Subcutaneous abdominal adipose tissue (tissue), 5 donors: Measurements from ENCODE around the gene CFAP70.

ENCODE experiments used
- H3K27ac ChIP-seq: one replicate; pipeline ENCODE4 v1.7.0; 2013; ENCODE audit warnings: low read depth, mild to moderate bottlenecking, inconsistent platforms, low read length, moderate library complexity
- H3K27me3 ChIP-seq, 5 donors: one replicate each; pipeline ENCODE4 v1.7.0; 2013; ENCODE audit warnings: low read length in 5 of 5, inconsistent platforms in 1 of 5; ENCODE audit not compliant: control insufficient read depth in 5 of 5, insufficient read depth in 4 of 5
- H3K36me3 ChIP-seq, 5 donors: one replicate each; pipeline ENCODE4 v1.7.0; 2013; ENCODE audit warnings: low read length in 5 of 5; ENCODE audit not compliant: control insufficient read depth in 5 of 5, insufficient read depth in 5 of 5
- H3K4me1 ChIP-seq, 5 donors: one replicate each; pipeline ENCODE4 v1.7.0; 2013; ENCODE audit warnings: low read length in 5 of 5, mild to moderate bottlenecking in 3 of 5, moderate library complexity in 1 of 5; ENCODE audit not compliant: control insufficient read depth in 5 of 5, insufficient read depth in 5 of 5
- H3K4me3 ChIP-seq, 5 donors: one replicate each; pipeline ENCODE4 v1.7.0; 2013; ENCODE audit warnings: low read length in 5 of 5, low read depth in 1 of 5
- H3K9ac ChIP-seq, 5 donors: one replicate each; pipeline ENCODE4 v1.7.0; 2013; ENCODE audit warnings: low read length in 5 of 5, mild to moderate bottlenecking in 4 of 5, moderate library complexity in 3 of 5
- H3K9me3 ChIP-seq, 5 donors: one replicate each; pipeline ENCODE4 v1.7.0; 2013; ENCODE audit warnings: low read length in 5 of 5; ENCODE audit not compliant: control insufficient read depth in 5 of 5
- donor health status: healthy.
- donor health status: healthy.
- donor health status: healthy.
- donor health status: healthy.
- donor health status: healthy.

The CFAP70 gene

DNA sequence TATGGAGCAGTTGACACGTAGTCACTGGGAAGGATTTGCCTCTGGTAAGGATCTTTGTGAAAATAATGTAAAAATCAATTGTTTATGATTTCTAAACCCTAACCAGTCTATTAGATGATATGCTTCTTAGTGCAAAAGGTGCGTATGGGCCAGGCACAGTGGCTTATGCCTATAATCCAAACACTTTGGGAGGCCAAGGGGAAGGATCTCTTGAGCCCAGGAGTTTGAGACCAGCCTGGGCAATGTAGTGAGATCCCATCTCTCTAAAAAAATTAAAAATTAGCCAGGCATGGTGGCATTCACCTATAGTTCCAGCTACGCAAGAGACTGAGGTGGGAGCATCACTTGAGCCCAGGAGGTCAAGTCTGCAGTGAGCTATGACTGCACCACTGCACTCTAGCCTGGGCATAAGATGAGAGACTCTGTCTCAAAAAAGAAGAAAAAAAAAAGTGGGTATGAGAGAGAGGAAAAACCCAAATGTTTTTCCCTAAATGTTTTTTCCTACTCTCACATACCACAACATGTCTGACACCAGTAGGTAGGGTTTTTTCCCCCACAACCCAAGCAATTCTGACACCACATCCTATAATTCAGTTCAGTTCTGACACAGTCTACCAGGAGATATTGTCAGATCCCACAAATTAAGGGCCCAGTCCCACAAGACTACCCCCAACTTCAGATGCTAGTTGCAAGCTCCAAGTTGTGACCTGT, 148.1 kb downstream of the CFAP70 start:
- no peak overlapping the region for H3K27ac ChIP-seq
- peaks cover 2 to 23% (median 8%) of the 10 kb centered on the region in 5 donors for H3K4me1 ChIP-seq
- no peaks in the 10 kb centered on the region for H3K27me3 ChIP-seq
- no peak overlapping the region for H3K4me3 ChIP-seq
- H3K9me3 ChIP-seq, result peaks cover 0 to 3% (median 0%) of the 10 kb centered on the region in 5 donors
- peaks cover 0 to 15% (median 9%) of the 10 kb centered on the region in 5 donors for H3K36me3 ChIP-seq
- no peak overlapping the region for H3K9ac ChIP-seq

DNA sequence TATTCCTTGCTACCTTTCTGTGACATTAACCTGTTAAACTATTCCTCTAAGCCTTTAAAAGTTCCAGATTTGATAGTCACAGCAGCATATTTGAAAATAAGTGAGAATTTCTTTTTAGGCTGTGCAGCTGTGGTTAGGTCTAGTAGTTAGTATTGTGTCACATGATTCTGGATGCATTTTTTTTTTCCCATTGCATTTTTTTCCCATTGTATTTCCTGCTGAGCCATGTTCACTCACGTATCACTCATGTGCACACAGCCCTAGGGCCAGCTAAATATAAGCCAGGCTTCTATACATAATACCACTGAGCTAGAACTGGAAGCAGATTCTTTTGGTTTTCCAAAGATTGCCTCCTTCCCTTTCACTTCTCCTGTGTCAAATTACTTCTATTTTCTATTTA, 149.0 kb downstream of the CFAP70 start:
- H3K9ac ChIP-seq, result no peak overlapping the region
- peaks cover 2 to 23% (median 11%) of the 10 kb centered on the region in 5 donors for H3K4me1 ChIP-seq

GRCh38 chr10:73207883-73208282, 150.8 kb downstream of the CFAP70 start:
- Histone ChIP-seq H3K9ac (no peak overlapping the region), H3K9me3 (peaks cover 0 to 3% (median 0%) of the 10 kb centered on the region in 5 donors), H3K36me3 (peaks cover 0 to 15% (median 9%) of the 10 kb centered on the region in 5 donors), H3K27me3 (no peaks in the 10 kb centered on the region), H3K27ac (no peak overlapping the region), H3K4me1 (peaks cover 2 to 23% (median 11%) of the 10 kb centered on the region in 5 donors), H3K4me3 (no peak overlapping the region)

More for the DNA sequence above, 149.0 kb downstream of the CFAP70 start:
- H3K27ac ChIP-seq, result no peak overlapping the region
- no peak overlapping the region for H3K4me3 ChIP-seq
- H3K27me3 ChIP-seq, result no peaks in the 10 kb centered on the region
- peaks cover 0 to 15% (median 9%) of the 10 kb centered on the region in 5 donors for H3K36me3 ChIP-seq
- H3K9me3 ChIP-seq, result peaks cover 0 to 3% (median 0%) of the 10 kb centered on the region in 5 donors

DNA sequence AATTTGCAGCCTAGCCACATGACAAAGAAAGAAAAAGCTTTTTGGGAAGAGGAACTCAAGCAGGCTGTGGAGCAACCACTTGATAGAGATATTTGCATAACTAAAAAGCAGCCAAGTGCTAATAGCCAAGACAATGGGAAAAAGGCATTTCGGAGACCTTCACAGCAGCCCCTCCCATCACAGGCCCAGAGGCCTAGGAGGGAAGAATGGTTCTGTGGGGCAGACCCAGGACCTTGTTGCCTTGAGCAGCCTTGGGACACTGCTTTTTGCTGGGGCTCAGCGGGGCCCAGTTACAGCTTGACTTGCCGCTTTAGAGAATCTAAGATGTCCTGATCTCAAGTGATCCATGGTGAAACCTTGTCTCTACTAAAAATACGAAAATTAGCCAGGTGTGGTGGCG, 152.3 kb downstream of the CFAP70 start:
- H3K9ac ChIP-seq, result no peak overlapping the region
- peaks cover 0 to 15% (median 5%) of the 10 kb centered on the region in 5 donors for H3K36me3 ChIP-seq
- no peaks in the 10 kb centered on the region for H3K27me3 ChIP-seq
- H3K4me1 ChIP-seq, result peaks cover 2 to 23% (median 11%) of the 10 kb centered on the region in 5 donors
- H3K27ac ChIP-seq, result no peak overlapping the region
- H3K4me3 ChIP-seq, result no peak overlapping the region
- peaks cover 0 to 3% (median 0%) of the 10 kb centered on the region in 5 donors for H3K9me3 ChIP-seq

GRCh38 chr10:73205890-73206289, 152.8 kb downstream of the CFAP70 start:
- H3K9me3 ChIP-seq, result peaks cover 0 to 3% (median 0%) of the 10 kb centered on the region in 5 donors
- no peak overlapping the region for H3K9ac ChIP-seq
- peaks cover 0 to 12% (median 5%) of the 10 kb centered on the region in 5 donors for H3K36me3 ChIP-seq
- H3K27me3 ChIP-seq, result no peaks in the 10 kb centered on the region
- H3K4me3 ChIP-seq, result no peak overlapping the region
- peaks cover 2 to 23% (median 11%) of the 10 kb centered on the region in 5 donors for H3K4me1 ChIP-seq
- no peak overlapping the region for H3K27ac ChIP-seq

GRCh38 chr10:73205081-73205480, 153.6 kb downstream of the CFAP70 start:
- no peak overlapping the region for H3K4me3 ChIP-seq
- no peak overlapping the region for H3K27ac ChIP-seq
- H3K9me3 ChIP-seq, result peaks cover 0 to 3% (median 0%) of the 10 kb centered on the region in 5 donors
- H3K27me3 ChIP-seq, result no peaks in the 10 kb centered on the region
- peaks cover 3 to 9% (median 7%) of the 10 kb centered on the region in 5 donors for H3K36me3 ChIP-seq
- peaks cover 0 to 23% (median 11%) of the 10 kb centered on the region in 5 donors for H3K4me1 ChIP-seq
- no peak overlapping the region for H3K9ac ChIP-seq
